K562 (cell line): ENCODE measurements around the gene DNAI1.

Experiments used
- CTCF ChIP-seq, 3 experiments: IDR thresholded peaks in 2 of 3; conservative IDR thresholded peaks in 1 of 3; 2 replicates each; pipeline ENCODE4 v1.5.1; 2011 to 2012; ENCODE audit warnings: low read length in 3 of 3, mild to moderate bottlenecking in 3 of 3, control low read depth in 2 of 3, improper control_type of control experiment in 1 of 3, inconsistent platforms in 1 of 3, low read depth in 1 of 3, mixed read lengths in 1 of 3, moderate library complexity in 1 of 3; ENCODE audit not compliant: insufficient read depth in 2 of 3
- GABPA ChIP-seq: fragments of 200-800 bp; sonication (Bioruptor generic); conservative IDR thresholded peaks from 2 replicates; pipeline ENCODE4 v1.6.1; 2016; ENCODE audit warnings: low read depth, missing genetic modification characterization, missing compliant biosample characterization
- ZBTB17 ChIP-seq: fragments of 450-650 bp; formaldehyde crosslinking; IDR thresholded peaks from 2 replicates; pipeline ENCODE4 v1.4.0; 2020; ENCODE audit warnings: mild to moderate bottlenecking

- TF ChIP-seq GABPA (tag) (no peak), CTCF (IDR thresholded peaks at IDR 0.05 in 2 of 3, conservative IDR thresholded peaks at IDR 0.05 in 1 of 3; ENCODE audit: insufficient read depth in 2 of 3, low read depth in 1 of 3, low read length in 3 of 3) (no peak), ZBTB17 (CRISPR knock-in tag) (no peak)
Observed at GRCh38 chr9:34492051-34492450, 33.4 kb downstream of the DNAI1 start.
